HTR-8/SVneo (cell line): ENCODE data around the gene CDK13.

Experiments used
- DNase-seq: peaks from one replicate; pipeline ENCODE4 v3.0.0; 2011; ENCODE audit warnings: low spot score, mixed read lengths; ENCODE audit not compliant: insufficient read length
- FAIRE-seq: peaks from 2 replicates; lab custom pipeline; 2011; peaks lifted over from hg19 to GRCh38; lab: Jason Lieb, UNC

Gene CDK13

GRCh38 chr7:40003597-40003996 is 53.5 kb downstream of the CDK13 start:
- DNase-seq (no peak), FAIRE-seq (peak; percentile 16)

- DNase-seq (no peak), FAIRE-seq (no peak)
These were observed 58.3 kb downstream of the CDK13 start for GRCh38 chr7:40008223-40008815.

DNA sequence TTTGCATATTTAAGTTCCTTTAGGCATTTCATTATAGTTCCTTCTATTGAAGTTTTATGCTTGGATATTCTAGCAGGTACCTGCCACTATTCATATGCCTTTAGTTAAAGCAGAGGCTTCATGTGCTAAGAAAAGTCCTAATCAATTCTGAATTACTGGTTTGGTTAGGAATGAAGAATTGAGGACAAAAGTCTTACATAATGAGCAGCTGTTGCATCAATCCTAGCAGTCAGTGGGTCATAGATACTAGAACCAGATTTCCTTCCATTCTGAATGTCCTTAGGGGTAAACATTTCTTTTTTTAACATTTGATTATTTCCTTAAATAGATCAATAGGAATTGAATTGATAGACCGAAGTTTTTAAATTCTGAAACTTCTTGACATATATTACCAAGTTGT is 59.2 kb downstream of the CDK13 start:
- DNase-seq (no peak), FAIRE-seq (no peak)

GRCh38 chr7:40014376-40014775 is 64.3 kb downstream of the CDK13 start:
- FAIRE-seq (no peak), DNase-seq (no peak)

- DNase-seq (no peak), FAIRE-seq (no peak)
These were observed 65.8 kb downstream of the CDK13 start for GRCh38 chr7:40015790-40016296.

DNA sequence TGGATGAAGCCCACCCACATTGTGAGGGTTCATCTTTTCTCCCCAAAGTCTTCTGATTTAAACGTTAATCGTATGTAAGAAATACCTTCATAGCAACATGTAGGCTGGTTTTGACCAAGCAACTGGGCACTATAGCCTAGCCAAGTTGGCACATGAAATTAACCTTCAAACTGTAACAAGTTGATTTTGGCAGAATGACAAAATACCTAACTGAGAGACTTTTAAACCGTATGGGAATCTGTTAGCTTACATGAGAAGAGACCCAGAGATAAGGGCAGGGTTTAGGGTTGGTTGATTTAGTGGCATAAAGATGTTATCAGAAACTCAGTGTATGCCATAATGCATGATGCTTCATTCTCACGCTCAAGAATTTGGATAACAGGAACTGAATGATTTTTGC is 69.5 kb downstream of the CDK13 start:
- FAIRE-seq (no peak), DNase-seq (no peak)

GRCh38 chr7:40024048-40024447 is 74.0 kb downstream of the CDK13 start:
- DNase-seq (no peak), FAIRE-seq (no peak)

- no peak for DNase-seq
- no peak for FAIRE-seq
These were observed 74.8 kb downstream of the CDK13 start for GRCh38 chr7:40024841-40025240.

GRCh38 chr7:40027545-40027944 is 77.5 kb downstream of the CDK13 start:
- FAIRE-seq, result no peak
- no peak for DNase-seq

DNA sequence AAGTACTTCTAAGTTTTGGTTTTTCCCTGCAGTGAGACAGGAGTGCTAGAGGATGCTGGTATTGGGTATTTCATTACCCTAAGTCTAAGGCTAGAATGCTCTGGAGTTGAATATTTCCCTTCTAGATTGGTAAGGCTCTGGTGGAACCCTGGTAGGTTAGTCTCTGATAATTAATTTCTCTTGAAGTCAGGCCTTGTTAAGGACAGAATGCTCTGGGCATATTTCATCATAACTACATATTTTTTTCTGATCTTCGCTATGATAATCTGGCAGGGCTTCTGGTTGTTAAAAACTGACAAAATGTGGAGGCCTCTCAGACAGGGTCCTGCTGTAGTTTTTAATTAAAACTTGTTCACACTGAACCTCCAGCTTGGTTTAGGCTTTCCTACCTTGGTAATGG is 83.8 kb downstream of the CDK13 start:
- no peak for FAIRE-seq
- no peak for DNase-seq

DNA sequence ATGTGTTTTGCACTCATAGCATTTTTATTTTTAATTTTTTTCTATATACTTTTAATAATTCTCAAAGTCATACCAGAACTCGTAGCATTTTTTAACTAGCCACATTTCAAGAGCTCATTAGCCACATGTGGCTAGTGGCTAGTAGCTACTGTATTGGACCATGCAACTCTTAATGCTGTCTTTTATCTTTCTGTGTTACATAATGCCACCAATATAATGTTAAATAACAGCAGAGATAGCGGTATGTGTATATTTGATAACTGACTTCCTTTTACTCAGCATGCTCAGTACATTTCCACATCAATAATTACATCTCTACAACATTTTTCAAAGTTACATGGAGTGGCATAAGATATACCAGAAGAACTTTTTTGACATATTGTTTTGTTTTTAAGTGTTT is 91.4 kb downstream of the CDK13 start:
- FAIRE-seq (no peak), DNase-seq (no peak)

- FAIRE-seq, result no peak
- no peak for DNase-seq
These were observed 93.1 kb downstream of the CDK13 start for GRCh38 chr7:40043164-40043563.

DNA sequence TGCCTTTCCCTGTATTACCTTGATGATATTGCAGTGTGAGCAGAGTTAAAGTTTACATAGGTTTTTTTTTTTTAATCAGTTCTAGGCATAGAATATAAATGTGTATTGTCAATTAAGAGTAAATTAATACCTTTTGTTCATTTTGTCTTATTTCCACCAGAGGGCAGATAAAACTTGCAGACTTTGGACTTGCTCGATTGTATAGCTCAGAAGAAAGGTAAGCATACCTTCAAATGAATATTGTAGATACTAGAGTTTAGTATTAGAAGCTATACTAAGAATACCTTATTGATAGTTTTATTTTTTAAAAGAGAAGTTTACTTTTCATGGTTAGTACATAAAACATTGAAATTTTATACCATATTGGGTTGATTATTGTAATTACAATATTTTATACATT is 97.6 kb downstream of the CDK13 start:
- FAIRE-seq (no peak), DNase-seq (no peak)

- DNase-seq, result no peak
- FAIRE-seq, result no peak
These were observed 107.2 kb downstream of the CDK13 start for GRCh38 chr7:40057292-40057691.

DNA sequence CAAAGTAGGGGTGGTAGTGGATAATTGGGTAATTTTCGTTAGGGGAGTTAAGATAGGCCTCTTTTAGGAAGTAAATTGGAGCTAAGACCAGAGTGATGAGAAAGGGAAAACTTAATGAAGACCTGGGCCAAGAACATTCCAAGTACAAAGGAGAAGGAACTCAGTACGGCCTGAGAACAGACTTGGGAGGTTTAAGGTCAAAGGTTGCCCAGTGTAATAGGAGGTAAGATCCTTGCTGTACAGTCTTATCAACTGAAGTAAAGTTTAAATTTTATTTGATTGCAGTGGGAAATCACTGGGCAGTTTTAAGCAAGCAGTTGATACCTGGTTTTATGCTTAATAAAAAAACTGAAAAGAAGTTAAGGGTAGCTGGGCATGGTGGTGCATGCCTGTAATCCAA is 108.0 kb downstream of the CDK13 start:
- no peak for FAIRE-seq
- DNase-seq, result no peak

DNA sequence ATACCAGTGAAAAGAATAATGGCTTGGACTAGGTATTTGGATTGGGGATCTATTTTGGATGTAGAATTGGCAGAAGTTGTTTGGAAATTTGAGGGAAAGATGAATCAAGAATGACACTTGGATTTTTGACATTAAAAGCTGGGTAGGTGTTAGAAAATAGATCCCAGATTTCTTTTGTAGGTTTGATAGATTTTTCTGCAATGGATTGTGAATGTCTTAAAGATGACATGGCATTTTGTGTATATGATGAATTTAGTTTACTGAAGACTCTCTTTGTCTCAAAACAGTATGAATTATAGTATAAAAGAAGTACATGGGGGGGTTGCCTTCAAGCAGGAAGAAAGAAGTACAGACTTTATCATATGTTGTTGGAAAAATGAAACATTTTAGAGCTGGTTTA is 108.6 kb downstream of the CDK13 start:
- FAIRE-seq (no peak), DNase-seq (no peak)

DNA sequence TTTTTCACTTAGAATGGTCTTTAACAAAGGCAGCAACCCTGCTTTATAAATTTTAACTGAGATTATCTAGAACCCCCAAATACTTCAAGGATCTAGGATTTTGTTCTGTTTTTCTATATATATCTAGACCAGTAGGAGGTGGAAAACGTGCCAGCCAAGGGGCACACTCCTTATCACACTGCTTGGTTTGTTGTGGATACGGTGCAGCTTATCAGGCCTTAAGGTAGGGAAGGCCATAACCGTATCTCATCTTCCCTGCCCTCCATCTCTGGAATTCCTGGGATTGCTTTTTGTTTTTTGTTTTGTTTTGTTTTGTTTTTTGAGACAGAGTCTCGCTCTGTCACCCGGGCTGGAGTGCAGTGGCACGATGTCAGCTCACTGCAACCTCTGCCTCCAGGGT is 109.0 kb downstream of the CDK13 start:
- DNase-seq (no peak), FAIRE-seq (no peak)

GRCh38 chr7:40072268-40072667 is 122.2 kb downstream of the CDK13 start:
- FAIRE-seq (no peak), DNase-seq (no peak)

DNA sequence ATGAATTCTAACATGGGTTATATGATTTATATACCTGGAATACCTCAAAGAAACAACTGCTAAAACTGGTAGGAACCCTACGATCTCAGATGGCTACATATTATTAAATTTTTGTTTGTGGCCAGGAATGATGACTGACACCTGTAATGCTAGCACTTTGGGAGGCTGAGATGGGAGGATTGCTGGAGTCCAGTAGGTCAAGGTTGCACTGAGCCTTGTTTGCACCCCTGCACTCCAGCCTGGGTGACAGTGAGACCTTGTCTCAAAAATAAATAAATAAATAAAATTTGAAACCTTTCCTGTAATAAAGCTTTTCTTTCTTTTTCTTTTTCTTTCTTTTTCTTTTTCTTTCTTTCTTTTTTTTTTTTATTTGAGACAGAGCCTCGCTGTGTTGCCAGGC is 123.2 kb downstream of the CDK13 start:
- FAIRE-seq, result no peak
- no peak for DNase-seq

DNA sequence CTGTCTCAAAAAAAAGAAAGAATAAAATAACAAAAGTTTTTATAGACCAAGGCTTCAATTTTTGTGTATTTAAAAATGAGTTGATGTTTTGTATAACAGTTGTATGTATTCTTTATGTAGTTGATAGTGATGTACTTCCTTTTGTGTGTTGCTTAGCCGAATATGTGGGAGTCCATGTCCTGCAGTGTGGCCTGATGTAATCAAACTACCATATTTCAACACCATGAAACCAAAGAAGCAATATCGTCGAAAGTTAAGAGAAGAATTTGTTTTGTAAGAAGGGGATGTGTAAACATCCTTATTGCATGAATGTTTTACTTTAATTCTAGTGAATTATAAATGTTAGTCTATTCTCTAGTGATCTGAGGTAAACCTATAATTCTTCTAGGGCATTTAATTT is 127.8 kb downstream of the CDK13 start:
- FAIRE-seq (no peak), DNase-seq (no peak)

DNA sequence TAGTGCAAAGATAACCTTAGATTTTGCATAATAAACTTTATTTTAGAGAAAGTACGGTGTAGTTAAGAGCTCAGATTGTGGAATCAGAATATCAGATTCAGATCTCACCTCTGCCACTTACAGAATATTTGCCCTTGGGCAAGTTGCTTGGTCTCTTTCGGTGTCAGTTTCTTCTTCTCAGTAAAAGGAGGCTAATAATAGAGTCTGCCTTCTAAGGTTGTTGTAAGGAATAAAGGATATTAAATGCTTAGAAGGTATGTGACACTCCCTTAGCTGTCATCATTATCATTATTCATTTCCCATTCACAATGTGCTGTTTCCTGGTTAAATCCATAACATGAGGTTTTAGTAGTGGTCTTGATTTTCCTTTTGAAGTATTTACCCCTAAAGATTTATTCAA is 142.1 kb downstream of the CDK13 start:
- DNase-seq, result no peak
- no peak for FAIRE-seq

GRCh38 chr7:40093631-40094350 is 143.7 kb downstream of the CDK13 start:
- FAIRE-seq (no peak), DNase-seq (no peak)
